ENCODE results near the gene KRT26. TPM values are rescaled to one million over a fixed set of nuclear protein-coding genes. Genes with fewer than 3 reads are reported as not detected.

The KRT26 gene
- total and polyA plus RNA-seq, 2 experiments from 2014 or later: not detected

- no peaks in the 10 kb centered on the region for H3K79me2 ChIP-seq (replicated peaks; ENCODE audit: insufficient read depth)
- no peak overlapping the region for H2AFZ ChIP-seq
- no peak overlapping the region for H3K27ac ChIP-seq (ENCODE audit: low read depth)
- DNase-seq (ENCODE audit: low spot score) (no peak), ATAC-seq (no peak)
- no peaks in the 10 kb centered on the region for H3K4me1 ChIP-seq (ENCODE audit: insufficient read depth)
- H3K27me3 ChIP-seq (ENCODE audit: insufficient read depth): no peaks in the 10 kb centered on the region
- peaks cover 3% of the 10 kb centered on the region; the same call in 1 of the 3 replicates for H3K4me1 Mint-ChIP-seq
- no peaks in the 10 kb centered on the region for H3K9me3 Mint-ChIP-seq
- H3K36me3 ChIP-seq (ENCODE audit: insufficient read depth): no peaks in the 10 kb centered on the region
- no peak overlapping the region for H3K27ac Mint-ChIP-seq
- H3K27me3 Mint-ChIP-seq (ENCODE audit: insufficient read depth, low read depth, poor library complexity): peaks cover 4% of the 10 kb centered on the region
- no peaks in the 10 kb centered on the region for H3K36me3 Mint-ChIP-seq (ENCODE audit: low read depth)
- no peaks in the 10 kb centered on the region for H4K20me1 ChIP-seq (replicated peaks; ENCODE audit: insufficient read depth)
- H3K4me2 ChIP-seq: no peak overlapping the region
- H3K4me3 Mint-ChIP-seq: no peak overlapping the region
- no peaks in the 10 kb centered on the region for H3K9me2 ChIP-seq (ENCODE audit: insufficient read depth)
- H3F3A ChIP-seq (replicated peaks; ENCODE audit: low read depth): no peaks in the 10 kb centered on the region
- no peak for TF ChIP-seq NANOG (IDR thresholded peaks at IDR 0.05; ENCODE audit: borderline replicate concordance)
- no peak for TF ChIP-seq REST (IDR thresholded peaks at IDR 0.05; ENCODE audit: unreplicated experiment)
- no peak for TF ChIP-seq CTCF (conservative IDR thresholded peaks at IDR 0.05; ENCODE audit: low read depth in 2 of 2)
- no peak for TF ChIP-seq ZNF114 (CRISPR knock-in tag; IDR thresholded peaks at IDR 0.05)
- TF ChIP-seq JUNB (IDR thresholded peaks at IDR 0.05; ENCODE audit: unreplicated experiment): no peak
- no peak for TF ChIP-seq EZH2 (IDR thresholded peaks at IDR 0.05; ENCODE audit: low read depth, unreplicated experiment)
- no peak for TF ChIP-seq ETS1 (IDR thresholded peaks at IDR 0.05)
- TF ChIP-seq CREB1 (CRISPR knock-in tag; IDR thresholded peaks at IDR 0.05; ENCODE audit: low read depth): no peak
- no peak for TF ChIP-seq POLR2AphosphoS5 (IDR thresholded peaks at IDR 0.05; ENCODE audit: low read depth)
- TF ChIP-seq, protein P1, sequence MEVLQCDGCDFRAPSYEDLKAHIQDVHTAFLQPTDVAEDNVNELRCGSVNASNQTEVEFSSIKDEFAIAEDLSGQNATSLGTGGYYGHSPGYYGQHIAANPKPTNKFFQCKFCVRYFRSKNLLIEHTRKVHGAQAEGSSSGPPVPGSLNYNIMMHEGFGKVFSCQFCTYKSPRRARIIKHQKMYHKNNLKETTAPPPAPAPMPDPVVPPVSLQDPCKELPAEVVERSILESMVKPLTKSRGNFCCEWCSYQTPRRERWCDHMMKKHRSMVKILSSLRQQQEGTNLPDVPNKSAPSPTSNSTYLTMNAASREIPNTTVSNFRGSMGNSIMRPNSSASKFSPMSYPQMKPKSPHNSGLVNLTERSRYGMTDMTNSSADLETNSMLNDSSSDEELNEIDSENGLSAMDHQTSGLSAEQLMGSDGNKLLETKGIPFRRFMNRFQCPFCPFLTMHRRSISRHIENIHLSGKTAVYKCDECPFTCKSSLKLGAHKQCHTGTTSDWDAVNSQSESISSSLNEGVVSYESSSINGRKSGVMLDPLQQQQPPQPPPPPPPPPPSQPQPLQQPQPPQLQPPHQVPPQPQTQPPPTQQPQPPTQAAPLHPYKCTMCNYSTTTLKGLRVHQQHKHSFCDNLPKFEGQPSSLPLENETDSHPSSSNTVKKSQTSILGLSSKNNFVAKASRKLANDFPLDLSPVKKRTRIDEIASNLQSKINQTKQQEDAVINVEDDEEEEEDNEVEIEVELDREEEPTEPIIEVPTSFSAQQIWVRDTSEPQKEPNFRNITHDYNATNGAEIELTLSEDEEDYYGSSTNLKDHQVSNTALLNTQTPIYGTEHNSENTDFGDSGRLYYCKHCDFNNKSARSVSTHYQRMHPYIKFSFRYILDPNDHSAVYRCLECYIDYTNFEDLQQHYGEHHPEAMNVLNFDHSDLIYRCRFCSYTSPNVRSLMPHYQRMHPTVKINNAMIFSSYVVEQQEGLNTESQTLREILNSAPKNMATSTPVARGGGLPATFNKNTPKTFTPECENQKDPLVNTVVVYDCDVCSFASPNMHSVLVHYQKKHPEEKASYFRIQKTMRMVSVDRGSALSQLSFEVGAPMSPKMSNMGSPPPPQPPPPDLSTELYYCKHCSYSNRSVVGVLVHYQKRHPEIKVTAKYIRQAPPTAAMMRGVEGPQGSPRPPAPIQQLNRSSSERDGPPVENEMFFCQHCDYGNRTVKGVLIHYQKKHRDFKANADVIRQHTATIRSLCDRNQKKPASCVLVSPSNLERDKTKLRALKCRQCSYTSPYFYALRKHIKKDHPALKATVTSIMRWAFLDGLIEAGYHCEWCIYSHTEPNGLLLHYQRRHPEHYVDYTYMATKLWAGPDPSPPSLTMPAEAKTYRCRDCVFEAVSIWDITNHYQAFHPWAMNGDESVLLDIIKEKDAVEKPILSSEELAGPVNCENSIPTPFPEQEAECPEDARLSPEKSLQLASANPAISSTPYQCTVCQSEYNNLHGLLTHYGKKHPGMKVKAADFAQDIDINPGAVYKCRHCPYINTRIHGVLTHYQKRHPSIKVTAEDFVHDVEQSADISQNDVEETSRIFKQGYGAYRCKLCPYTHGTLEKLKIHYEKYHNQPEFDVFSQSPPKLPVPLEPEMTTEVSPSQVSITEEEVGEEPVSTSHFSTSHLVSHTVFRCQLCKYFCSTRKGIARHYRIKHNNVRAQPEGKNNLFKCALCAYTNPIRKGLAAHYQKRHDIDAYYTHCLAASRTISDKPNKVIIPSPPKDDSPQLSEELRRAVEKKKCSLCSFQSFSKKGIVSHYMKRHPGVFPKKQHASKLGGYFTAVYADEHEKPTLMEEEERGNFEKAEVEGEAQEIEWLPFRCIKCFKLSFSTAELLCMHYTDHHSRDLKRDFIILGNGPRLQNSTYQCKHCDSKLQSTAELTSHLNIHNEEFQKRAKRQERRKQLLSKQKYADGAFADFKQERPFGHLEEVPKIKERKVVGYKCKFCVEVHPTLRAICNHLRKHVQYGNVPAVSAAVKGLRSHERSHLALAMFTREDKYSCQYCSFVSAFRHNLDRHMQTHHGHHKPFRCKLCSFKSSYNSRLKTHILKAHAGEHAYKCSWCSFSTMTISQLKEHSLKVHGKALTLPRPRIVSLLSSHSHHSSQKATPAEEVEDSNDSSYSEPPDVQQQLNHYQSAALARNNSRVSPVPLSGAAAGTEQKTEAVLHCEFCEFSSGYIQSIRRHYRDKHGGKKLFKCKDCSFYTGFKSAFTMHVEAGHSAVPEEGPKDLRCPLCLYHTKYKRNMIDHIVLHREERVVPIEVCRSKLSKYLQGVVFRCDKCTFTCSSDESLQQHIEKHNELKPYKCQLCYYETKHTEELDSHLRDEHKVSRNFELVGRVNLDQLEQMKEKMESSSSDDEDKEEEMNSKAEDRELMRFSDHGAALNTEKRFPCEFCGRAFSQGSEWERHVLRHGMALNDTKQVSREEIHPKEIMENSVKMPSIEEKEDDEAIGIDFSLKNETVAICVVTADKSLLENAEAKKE (CRISPR knock-in tag; IDR thresholded peaks at IDR 0.05): no peak
- TF ChIP-seq ZNF331 (CRISPR knock-in tag; IDR thresholded peaks at IDR 0.05; ENCODE audit: low read depth): no peak
- no peak for TF ChIP-seq EZH2phosphoT487 (IDR thresholded peaks at IDR 0.05; ENCODE audit: unreplicated experiment)
- no peak for TF ChIP-seq STAT1 (IDR thresholded peaks at IDR 0.05; ENCODE audit: unreplicated experiment)
- no peak overlapping the region for H3K4me3 ChIP-seq
Observed at GRCh38 chr17:40794466-40794865, 22.5 kb upstream of the KRT26 start.

Data from GM23338 (cell line).